Measurements from ENCODE around the gene SYK.

The SYK gene

DNA sequence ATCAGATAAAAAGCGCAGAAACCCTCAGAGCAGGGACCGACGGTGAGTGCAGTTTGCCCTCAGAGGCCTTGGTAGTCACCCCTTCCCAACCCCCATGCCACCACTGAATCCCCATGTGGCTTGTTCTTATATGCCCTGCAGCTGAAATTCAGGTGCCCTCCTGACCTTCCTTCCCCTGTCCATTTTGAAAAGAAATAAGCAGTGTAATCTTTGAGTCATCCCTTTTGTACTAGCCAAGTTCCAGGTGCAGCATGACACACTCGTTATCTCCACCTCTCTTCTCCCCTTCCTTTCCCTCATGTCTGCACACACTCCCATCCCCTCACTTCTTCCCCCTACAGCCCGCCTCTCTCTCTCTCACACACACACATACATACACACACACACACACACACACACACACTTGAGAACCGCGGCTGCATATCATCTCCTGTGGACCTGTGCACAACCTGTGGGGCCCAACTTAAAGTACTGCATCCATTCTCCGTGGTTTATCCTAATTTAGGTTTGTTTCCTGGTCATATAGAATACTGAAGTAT lies 53.1 kb downstream of the SYK start:
- DNase-seq, result no peak

DNA sequence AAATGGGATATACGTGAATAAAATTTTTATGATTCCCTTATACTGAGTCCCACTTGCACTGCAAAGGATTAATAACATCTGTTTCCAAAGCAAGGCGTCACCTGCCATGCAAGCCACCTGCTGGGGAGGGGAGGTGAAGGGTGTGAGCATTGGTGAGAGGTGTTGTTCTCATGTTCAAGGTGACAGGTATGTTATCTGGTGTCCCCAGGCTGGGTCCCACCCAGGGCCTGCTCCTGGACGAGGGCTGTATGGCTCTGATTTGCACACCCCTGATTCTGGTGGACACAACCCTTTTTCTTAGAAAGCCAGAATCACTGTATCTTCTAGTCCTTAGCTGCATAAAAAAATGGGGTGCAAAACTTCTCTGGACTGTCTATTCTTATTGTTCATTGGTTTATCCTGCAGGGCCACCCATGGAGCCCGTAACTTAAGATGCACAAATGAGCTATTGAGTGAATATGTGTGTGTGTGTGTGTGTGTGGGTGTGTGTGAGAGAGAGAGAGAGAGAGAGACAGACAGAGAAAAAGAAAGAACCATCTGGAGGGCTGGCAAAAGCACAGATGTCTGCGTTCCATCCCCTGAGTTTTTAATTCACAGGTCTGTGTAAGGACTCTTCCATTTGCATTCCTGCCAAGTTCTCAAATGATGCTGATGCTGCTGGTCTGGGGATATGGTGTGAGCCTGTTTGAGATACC lies 53.7 kb downstream of the SYK start:
- DNase-seq, result no peak

DNA sequence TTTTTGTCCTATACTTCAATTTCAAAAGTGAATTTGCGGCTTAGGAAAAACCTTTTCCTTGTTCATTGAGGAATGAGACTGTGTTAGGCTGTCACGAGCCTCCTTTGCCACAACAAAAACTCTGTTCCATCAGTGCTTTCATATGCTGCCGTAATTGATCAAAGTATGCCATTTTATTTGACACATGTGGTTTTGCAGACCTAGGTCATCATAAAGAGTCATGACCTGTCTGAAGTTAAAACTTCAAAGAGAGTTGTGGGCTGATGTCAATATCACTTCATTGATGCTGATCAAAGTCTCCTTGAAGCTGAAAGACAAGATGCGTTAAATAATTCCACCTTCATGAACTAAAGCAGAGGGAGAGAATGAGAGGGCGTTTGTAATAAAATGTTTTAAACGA lies 55.5 kb downstream of the SYK start:
- no peak for DNase-seq

DNA sequence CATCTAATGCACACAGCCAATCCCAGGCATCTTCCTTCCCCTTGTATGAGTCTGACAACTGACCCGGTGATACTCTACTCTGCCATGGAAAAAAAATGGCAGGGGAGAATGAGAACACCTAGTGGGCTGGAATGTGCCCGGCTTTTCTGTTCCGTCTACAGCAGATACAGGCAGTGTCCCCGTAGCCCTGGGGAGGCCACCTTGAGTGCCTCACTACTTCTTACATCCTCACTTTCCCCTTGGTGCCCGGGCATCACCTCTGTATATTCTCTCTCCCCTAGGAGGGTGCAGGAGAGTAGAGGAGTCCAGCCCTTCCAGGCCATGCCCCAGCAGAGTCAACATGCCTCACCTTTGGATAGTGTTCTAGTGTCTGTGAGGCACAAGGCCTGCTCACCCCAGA lies 56.2 kb downstream of the SYK start:
- no peak for DNase-seq

DNA sequence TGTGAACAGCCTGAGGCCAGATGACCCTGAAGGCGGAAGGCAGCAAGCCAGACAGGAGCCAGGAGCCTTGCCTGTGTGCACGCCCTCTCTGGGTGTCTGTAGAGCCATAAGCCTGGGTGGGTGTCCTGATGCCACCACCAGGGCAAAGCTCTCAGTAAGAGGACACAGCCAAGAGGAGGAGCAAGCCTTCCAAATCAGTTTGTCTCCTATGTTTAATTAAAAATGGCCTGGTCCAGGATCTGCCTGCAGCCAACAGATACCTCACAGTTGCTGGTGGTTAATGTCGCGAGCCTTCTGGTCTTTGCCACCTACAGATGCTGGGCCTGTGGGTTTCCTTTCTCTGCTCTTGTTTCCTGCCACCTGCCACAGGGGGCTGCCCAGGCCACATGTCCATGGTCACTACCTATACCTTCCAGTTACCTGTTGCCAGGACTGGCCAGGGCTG lies 56.9 kb downstream of the SYK start:
- no peak for DNase-seq

DNA sequence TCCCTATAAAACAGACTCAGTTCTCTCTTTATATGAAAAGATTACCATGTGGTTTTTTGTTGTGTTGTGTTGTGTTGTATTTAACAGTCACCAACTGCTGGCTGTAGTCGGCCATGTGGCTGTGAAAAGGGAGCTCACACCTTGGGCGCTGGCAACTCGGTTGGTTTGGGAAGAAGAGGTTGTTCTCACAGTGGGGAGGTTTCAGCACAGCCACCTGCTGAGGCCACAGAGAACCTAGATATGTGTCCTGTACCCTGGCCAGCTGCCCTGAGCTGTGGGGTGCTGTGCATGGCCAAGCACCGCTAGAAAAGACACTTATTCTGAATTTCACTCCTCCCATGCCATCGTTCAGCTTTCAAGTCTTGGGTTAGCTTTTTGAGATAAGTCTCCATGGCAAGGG lies 58.8 kb downstream of the SYK start:
- no peak for DNase-seq

DNA sequence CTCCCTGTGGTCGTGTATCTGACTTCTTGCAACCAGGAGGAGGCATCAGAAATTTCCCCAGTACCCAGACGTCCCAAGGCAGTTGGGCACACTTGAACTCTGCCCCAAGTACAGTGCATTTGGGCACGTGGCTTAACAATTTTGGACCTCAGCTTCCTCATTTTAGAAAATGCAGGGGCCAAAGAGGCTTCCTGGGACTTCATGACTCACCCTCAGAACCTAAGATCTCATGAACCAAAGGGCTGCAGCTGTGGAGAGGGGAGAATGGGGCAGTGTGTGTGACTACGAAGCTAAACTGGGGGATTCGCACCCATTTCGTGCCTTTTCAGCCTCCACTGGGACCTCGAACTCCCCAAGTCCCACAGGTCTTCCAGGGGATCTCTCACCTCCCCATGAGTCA lies 59.2 kb downstream of the SYK start:
- peak; percentile 15 for DNase-seq

DNA sequence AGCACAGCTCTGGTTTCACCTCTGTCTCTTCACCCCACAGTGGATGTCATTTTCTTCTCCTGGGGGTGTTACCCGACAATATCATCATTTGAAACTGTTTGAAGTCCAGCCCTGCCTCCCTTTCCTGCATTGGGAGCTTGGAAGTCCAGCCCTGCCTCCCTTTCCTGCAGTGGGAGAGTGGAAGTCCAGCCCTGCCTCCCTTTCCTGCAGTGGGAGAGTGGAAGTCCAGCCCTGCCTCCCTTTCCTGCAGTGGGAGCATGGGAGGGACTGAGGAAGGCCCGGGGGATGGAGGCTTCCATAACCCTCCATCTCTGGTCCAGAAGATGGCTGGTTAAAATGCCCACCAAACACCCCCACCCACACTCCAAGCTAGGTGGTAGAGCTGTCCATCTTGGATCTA lies 59.8 kb downstream of the SYK start:
- no peak for DNase-seq

DNA sequence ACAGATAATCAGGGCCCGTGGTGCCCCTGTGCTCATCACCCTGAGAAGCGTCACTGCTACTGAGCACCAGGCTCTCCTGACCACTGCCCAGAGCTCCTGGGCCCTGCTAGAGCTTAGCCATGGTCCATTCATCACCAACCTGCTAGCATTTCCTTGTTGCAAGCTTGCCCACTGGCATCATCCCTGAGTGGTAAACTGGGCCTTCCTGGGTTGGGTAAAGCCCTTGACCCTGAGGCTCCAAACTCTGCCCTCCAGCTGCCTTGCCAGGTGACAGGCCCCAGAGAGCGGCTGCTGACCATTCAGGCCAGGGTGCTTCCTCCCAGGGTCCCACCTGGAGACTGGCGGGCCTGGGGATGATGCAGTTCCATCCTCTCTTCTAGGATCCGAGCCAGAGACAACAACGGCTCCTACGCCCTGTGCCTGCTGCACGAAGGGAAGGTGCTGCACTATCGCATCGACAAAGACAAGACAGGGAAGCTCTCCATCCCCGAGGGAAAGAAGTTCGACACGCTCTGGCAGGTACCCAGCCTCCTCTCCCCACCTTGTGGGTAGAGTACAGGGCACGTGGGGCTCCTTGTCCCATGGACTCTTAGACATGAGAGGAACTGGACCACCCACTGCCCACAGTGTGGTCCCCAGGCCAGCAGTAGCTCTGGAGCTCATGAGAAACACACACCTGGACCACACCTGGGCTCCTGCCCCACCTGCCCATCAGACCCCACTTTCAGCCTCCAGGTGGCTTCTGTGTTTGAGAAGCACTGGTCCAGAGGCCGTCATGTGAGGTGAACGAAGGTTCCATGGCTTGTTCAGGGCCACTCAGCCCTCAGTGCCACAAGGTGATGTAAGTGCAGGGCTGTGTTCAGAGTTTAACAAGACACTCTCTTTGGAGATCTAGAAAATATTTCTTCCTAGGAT lies 60.5 kb downstream of the SYK start:
- DNase-seq, result no peak

DNA sequence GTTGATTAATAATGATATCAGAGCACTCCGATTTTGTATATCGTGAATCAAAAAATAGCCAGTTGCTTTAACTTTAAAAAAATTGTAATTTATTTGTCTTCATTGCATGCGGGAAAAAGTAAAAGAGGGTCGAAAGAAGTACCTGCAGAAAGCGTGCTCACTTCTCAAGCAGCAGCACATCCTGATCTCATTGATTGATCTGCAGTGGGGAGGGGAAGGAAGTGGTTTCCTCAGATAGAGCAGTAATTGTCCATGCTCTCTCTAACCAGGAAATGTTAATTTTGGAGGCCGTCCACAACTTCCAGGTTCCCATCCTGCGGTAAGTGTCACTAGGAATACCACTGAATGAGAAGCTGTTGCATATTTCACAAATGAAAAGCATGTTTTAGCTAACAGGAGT lies 63.2 kb downstream of the SYK start:
- DNase-seq, result no peak

DNA sequence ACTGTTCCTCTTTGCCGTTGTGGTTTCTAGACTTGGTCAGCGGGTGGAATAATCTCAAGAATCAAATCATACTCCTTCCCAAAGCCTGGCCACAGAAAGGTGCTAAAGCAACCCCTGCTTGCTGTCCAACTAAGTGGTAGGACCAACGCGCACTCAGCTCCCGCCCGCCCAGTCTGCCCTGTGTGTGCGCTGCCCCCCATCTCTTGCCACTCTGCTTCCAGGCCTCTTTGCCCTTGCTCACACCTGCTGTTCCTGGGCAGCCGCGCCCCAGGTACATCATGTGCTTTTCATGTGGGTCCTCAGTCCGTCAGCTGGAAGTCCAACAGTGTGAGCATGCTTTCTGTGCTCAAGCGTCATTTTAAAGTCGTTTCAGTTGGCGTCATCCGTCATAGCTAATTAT lies 65.5 kb downstream of the SYK start:
- no peak for DNase-seq

DNA sequence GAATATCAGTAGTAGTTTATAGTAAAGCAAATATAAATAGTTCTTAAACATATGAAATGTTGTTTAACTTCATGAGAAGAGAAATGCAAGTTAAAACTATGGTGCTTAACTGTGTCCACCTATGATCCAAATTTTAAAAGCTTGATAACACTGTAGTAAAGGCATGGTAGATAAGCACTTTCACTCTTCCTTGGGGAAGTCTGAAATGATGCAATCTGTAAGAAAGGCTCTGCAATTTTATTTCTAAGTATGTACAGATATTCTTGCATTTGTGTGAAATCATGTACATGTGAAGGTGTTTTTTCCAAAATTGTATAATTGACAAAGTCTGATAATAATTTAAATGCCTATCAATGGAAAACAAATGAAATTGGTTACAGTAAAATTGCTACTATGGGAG lies 66.9 kb downstream of the SYK start:
- DNase-seq, result no peak

DNA sequence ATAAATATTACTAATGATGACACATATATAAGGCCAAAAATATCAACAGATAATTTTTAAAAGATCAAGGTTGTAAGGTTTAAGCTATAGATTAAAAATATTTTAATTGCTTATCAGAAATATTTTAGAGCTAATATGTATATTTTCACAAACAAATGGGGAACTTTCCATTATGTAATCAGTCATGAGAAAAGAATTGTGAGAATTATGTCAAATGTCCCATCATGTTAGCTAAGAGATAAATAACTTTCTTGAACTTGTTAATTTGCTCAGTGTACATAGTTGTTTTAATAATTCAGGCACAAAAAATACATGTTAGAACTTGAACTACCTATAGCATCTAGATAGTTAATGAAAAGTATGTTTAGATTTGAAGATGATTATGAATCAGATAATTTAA lies 67.7 kb downstream of the SYK start:
- DNase-seq, result no peak

DNA sequence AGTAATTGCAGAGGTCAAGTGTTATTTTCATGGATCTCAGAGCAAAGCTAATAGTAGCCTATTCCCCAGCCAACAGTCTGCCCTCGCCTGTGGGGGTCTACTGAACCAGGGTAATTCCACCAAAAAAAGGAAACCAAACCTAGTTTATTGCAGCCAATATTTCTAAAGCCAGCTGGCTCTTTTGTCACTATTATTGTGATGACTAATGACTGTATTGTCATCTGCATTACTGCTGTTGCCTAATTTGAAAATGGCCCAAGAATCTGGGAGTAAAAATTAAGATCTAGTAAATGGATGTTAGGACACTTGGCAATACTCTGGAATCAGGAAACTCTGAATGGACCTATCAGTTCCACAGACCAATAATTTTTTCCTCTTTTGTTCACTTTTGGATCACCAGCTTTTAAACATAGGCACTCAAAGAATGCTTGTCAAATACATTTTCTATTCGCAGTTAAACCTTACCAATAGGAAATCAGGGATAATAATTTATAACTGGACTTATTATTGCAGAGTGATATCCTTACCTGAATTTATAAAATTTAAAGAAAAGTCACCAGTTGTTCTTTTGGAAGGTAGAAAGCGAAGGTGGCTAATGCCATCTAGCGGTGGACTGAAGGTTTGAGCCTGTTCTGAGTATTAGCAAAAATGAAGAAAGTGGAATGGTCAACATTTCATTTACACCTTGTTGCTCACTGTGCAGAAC lies 69.2 kb downstream of the SYK start:
- DNase-seq, result no peak

DNA sequence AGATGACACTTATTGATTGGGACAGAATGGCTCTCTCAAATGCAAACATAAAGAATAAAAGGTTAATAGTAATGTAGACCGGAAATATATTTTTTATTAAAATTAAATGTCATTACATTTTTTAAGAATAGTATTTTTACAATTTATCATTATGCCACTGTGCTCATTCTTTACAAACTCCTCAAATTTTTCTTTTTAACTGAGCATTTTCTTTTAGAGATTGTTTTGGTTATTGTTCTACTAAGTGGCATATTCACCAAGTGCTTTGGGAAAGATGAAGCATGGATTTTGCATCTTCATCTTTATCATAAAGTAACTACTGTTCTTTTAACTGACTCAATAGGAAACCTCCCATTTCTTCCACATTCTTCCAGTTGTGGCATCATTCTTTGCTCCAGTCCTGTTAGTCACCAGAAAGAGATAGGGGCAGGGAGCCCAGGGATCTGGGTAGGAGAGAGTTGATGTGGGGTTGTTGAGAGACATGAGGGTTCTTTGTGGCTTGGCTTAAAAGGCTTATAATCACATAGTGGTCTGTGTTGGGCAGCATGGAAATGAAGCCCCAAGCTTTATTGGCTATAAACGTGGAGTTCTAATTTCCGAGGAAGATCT lies 69.8 kb downstream of the SYK start:
- DNase-seq, result no peak

DNA sequence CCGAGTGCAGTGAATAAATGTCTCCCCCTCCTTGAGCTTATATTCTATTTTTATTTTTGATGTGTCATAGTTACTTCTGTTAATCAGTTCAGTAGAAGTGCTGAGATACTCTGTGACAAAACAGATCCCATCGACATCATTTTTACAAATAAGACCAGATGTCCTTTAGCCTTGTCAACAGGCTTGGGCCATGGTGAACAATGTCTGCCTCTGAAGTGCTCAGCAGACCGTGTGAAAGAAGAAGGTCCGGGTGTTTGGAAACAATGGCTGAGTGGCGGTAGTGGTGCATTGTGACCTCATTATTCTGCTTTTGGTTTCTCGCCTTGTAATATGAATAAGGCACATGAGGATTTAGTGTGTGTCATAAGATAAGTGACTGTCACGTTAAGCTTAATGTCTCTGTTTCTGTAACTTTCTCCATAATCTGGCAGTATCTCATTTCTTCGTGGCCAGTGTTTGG lies 71.2 kb downstream of the SYK start:
- DNase-seq, result no peak

DNA sequence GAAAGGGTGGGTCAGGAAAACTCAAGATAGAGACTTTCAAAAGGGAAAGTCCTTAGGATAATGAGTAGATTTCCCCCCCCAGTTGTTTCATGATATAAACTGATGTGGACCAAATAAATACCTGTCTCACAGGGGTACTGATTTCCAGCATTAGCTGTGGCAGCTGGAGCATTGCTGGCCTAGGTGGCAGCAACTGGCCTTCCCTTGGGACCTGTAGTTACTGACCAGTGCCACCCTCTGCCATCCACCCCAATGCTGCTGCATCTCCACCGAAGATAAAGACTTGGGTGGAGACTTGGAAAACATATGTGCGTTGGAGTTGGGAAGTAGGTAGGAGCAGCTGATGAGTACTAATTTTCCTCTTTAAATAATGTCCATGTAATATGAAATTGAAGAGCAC lies 71.8 kb downstream of the SYK start:
- DNase-seq, result no peak

DNA sequence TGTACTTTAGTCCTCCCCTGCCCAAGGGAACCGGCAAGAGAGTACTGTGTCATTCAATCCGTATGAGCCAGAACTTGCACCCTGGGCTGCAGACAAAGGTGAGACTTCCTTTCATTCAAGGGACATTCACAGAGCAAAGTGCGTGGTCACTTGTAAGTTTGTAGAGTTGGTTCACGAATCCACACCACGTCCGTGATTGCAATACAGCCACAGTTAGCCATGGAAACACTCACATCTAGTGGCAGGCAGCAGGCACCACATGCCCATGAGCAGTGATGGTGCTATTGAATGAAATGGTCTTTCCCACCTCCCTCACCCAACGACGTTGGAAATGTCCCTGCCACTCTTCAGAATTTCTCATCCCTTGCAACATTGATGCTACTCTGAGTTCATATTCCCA lies 72.6 kb downstream of the SYK start:
- no peak for DNase-seq

DNA sequence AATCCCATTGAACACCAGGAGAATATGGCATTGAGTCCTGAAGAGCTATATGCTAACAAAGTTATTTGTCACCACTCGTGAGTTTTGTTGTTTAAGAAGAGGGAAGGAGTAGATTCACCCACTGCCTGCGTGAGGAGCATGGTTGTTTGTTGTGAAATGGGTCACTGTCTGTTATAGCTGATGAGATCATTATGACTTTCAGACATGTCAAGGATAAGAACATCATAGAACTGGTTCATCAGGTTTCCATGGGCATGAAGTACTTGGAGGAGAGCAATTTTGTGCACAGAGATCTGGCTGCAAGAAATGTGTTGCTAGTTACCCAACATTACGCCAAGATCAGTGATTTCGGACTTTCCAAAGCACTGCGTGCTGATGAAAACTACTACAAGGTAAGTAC lies 76.9 kb downstream of the SYK start:
- no peak for DNase-seq

DNA sequence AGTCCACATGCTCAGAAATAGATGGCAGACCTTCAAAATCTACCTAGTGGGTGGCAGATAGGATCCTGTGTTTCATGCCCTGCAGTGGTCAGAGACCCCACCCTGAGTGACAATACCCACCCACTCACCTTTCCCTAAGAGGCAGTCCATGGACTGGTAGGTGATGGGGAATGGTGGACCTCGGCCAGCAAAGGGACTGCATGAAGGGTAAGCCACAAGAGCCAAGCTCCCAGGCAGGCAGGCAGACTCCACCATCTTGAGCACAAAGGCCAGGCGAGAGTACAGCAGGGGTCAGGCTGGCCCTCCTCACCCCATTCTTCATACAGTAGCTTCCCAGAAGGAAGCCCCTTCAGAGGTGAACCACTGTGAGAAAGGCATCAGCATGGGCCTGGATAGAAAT lies 78.4 kb downstream of the SYK start:
- no peak for DNase-seq

DNA sequence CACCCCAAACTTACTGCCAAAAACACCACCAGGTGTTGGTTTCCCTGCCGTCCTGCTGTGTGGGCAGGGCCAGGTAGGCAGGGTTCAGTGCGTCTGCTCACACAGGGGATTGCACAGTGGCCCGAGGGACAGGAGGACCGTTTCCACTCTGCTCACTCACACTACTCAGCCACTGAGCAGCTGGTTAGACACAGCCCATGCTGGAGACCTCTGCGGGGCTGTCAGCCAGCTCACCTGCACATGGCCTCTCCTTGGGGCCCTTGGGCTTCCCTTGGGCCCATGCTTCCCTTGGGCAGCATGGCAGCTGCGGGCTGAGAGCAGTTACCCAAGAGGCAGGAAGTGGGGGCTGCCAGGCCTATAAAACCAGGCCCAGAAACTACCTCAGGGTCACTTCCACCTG lies 79.0 kb downstream of the SYK start:
- DNase-seq, result no peak

DNA sequence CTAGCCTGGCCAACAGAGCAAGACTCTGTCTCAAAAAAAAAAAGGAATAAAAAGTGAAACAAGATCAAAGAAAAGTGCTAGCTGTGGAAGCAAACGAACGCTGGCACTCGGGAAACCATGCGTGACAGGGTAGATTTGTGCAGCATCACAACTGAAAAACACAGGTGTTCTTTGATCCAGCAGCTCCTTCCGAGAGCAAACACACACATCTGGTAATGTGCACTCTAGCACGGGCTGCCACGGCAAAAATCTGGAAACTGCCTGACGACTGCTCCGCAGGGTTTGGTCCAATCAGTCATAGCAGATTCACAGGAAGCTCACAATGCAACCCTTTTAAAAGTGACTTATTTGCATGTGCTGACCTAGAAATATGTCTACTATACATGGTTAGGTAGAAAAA lies 80.0 kb downstream of the SYK start:
- DNase-seq, result no peak

DNA sequence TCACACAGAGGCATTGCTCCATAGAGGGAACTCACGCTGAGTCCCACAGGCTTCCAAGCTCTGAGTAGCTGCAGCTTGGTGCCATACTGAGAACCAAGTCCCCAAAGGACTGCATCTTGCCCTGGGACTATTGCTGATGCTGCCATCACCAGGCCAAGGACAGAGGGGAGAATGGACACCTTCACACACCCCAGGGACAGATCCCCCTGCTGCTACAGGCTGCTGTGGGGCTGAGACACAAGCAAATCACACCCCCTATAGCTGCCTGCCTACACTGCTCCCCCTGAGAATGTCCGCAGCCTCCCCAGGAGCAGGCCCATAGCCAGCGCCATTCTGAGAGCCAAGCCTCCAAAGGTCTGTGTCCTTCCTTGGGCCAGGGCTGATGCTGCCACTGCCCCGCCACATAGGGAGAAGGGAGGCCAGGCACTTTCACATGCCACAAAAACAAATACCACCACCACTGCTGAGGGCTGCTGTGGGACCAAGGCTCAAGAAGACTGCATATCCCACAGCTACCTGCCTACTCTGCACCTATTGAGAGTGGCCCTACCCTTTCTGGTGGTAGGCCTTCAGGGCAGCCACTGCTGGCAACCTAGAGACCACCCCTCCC lies 81.5 kb downstream of the SYK start:
- no peak for DNase-seq
